ENCODE measurements around the gene SOX6.

DNA sequence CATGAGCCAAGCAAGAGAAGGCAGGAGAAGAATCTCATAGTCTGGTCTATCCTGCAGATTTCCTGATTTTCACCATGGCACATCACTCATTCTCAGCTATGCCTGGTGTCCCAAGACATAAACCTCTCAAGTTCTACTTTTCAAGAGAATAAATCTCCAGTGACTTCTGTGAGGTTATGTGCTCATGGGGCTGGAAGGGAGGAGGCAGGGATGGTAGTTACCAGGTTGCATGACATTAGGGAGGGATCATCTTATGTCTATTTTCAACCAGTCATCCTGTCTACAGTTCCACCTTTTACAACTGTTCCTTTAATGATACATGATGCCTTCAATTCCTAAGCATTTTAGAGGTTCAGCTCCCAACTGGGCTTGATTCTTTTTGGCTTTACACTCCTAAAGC lies 297.7 kb downstream of the SOX6 start:
- TF ChIP-seq CTCF (conservative IDR thresholded peaks at IDR 0.05; ENCODE audit: low read depth in 2 of 2): no peak
- no peak for TF ChIP-seq EZH2 (IDR thresholded peaks at IDR 0.05; ENCODE audit: low read depth, unreplicated experiment)
- no peak for TF ChIP-seq EZH2phosphoT487 (IDR thresholded peaks at IDR 0.05; ENCODE audit: unreplicated experiment)

Data from GM23338 (cell line).